Iris pigment epithelial cell (primary cell): ENCODE results near the gene G6PD.
"Not testable (repeated sequence)": the region's sequence is repeated elsewhere in the genome, so short reads cannot be mapped to it uniquely, and the experiment has no call there.

Experiments used
- DNase-seq: peaks from one replicate; pipeline ENCODE4 v3.0.0-alpha.2; 2011; ENCODE audit warnings: low read depth

G6PD gene

GRCh38 chrX:154546354-154547244 is at the start of gene G6PD:
G6PD (minus strand) TSS chrX:154546846; CDS start chrX:154546155, 691 bp downstream.
- DNase-seq = peak; percentile 43

- DNase-seq = peak; percentile 12
Observed at GRCh38 chrX:154595559-154596249, 49.1 kb upstream of the G6PD start.

GRCh38 chrX:154594491-154594890 is 47.8 kb upstream of the G6PD start:
- no peak for DNase-seq

GRCh38 chrX:154593201-154593600 is 46.6 kb upstream of the G6PD start:
- no peak for DNase-seq

GRCh38 chrX:154592505-154592904 is 45.9 kb upstream of the G6PD start:
- DNase-seq = no peak

GRCh38 chrX:154590415-154590814 is 43.8 kb upstream of the G6PD start:
- not testable (repeated sequence) for DNase-seq

- DNase-seq = not testable (repeated sequence)
Observed at GRCh38 chrX:154584585-154585183, 38.0 kb upstream of the G6PD start, which contains the start of gene CTAG1A. CTAG1A (plus strand) TSS chrX:154585133; CDS start chrX:154585207, 74 bp downstream.

GRCh38 chrX:154582994-154583393 is 36.3 kb upstream of the G6PD start:
- not testable (repeated sequence) for DNase-seq

- DNase-seq = not testable (repeated sequence)
Observed at GRCh38 chrX:154575076-154575475, 28.4 kb upstream of the G6PD start.

- DNase-seq = not testable (repeated sequence)
Observed at GRCh38 chrX:154573061-154573460, 26.4 kb upstream of the G6PD start.

GRCh38 chrX:154570361-154570760 is 23.7 kb upstream of the G6PD start:
- DNase-seq = not testable (repeated sequence)

GRCh38 chrX:154562295-154562694 is 15.6 kb upstream of the G6PD start:
- not testable (repeated sequence) for DNase-seq

GRCh38 chrX:154560326-154560725 is 13.7 kb upstream of the G6PD start:
- DNase-seq = not testable (repeated sequence)

GRCh38 chrX:154558896-154559295 is 12.2 kb upstream of the G6PD start:
- not testable (repeated sequence) for DNase-seq

- not testable (repeated sequence) for DNase-seq
Observed at GRCh38 chrX:154558060-154558690, 11.5 kb upstream of the G6PD start.

- DNase-seq = not testable (repeated sequence)
Observed at GRCh38 chrX:154552112-154552806, 5.6 kb upstream of the G6PD start.

- peak; percentile 74 for DNase-seq
Observed at GRCh38 chrX:154549766-154550165, 3.1 kb upstream of the G6PD start.

GRCh38 chrX:154548028-154548316 is 1.3 kb upstream of the G6PD start:
- peak; percentile 55 for DNase-seq

GRCh38 chrX:154547245-154548027 is 790 bp upstream of the G6PD start, which contains the start of gene IKBKG:
IKBKG (plus strand) TSS chrX:154547620; CDS start chrX:154552003, 4,383 bp downstream.
- peak; percentile 89 for DNase-seq

GRCh38 chrX:154545673-154546274 is 872 bp downstream of the G6PD start:
- DNase-seq = no peak
